D721Med (cell line): ENCODE data around the gene ENOX1.

ENCODE experiments used
- DNase-seq: peaks from one replicate; pipeline ENCODE4 v3.0.0; 2011; ENCODE audit warnings: low spot score; ENCODE audit not compliant: insufficient read length
- FAIRE-seq: peaks from 2 replicates; lab custom pipeline; 2011; peaks lifted over from hg19 to GRCh38; lab: Jason Lieb, UNC
- CTCF ChIP-seq: IDR thresholded peaks from 2 replicates; pipeline ENCODE4 v1.5.1; 2012; ENCODE audit warnings: mild to moderate bottlenecking, control low read depth; ENCODE audit not compliant: insufficient read depth; ENCODE audit errors: missing control alignments

Gene ENOX1

GRCh38 chr13:43309311-43309710 is 477.5 kb downstream of the ENOX1 start:
- DNase-seq (no peak), FAIRE-seq (no peak)
- no peak for TF ChIP-seq CTCF

GRCh38 chr13:43307921-43308433 is 478.8 kb downstream of the ENOX1 start:
- TF ChIP-seq CTCF = no peak
- no peak for FAIRE-seq
- no peak for DNase-seq

GRCh38 chr13:43307221-43307920 is 479.4 kb downstream of the ENOX1 start:
- FAIRE-seq (no peak), DNase-seq (no peak)
- TF ChIP-seq CTCF = no peak

GRCh38 chr13:43306372-43306771 is 480.4 kb downstream of the ENOX1 start:
- FAIRE-seq (no peak), DNase-seq (no peak)
- TF ChIP-seq CTCF = no peak

GRCh38 chr13:43305416-43305815 is 481.4 kb downstream of the ENOX1 start:
- no peak for FAIRE-seq
- no peak for DNase-seq
- no peak for TF ChIP-seq CTCF

- TF ChIP-seq CTCF = no peak
- FAIRE-seq (no peak), DNase-seq (no peak)
Observed at GRCh38 chr13:43304945-43305344, 481.8 kb downstream of the ENOX1 start.

- no peak for FAIRE-seq
- DNase-seq = no peak
- no peak for TF ChIP-seq CTCF
Observed at GRCh38 chr13:43304449-43304848, 482.3 kb downstream of the ENOX1 start.
